ENCODE data around the gene LITAFD. TPM values are rescaled to one million over a fixed set of nuclear protein-coding genes. Genes with fewer than 3 reads are reported as not detected.
"Not testable (repeated sequence)": the region's sequence is repeated elsewhere in the genome, so short reads cannot be mapped to it uniquely, and the experiment has no call there.

The LITAFD gene
- polyA plus RNA-seq (ENCODE audit: insufficient read length in 3 of 3): under 1 TPM in 1 of 3 donors, not detected in 2; 0.36 TPM
- long read RNA-seq, donor 1: 0 reads
- long read RNA-seq, donor 2: 0 reads
- long read RNA-seq, donor 3: 0 reads
- long read RNA-seq, donor 4: 0 reads
- long read RNA-seq, donor 5: 0 reads
- long read RNA-seq, donor 6: 0 reads
- long read RNA-seq, donor 7: 0 reads
- long read RNA-seq, donor 8: 0 reads
- long read RNA-seq, donor 9: 0 reads
- long read RNA-seq, donor 10: 0 reads
- long read RNA-seq, donor 11: 0 reads
- long read RNA-seq, donor 12: 0 reads
- long read RNA-seq, donor 13: 0 reads
- long read RNA-seq, donor 14: 0 reads
- long read RNA-seq, donor 15: 0 reads
- long read RNA-seq, donor 16: 0 reads

GRCh38 chr16:8882041-8882617 lies at the start of gene LITAFD:
Gene LITAFD (plus strand): TSS chr16:8882351. CDS start chr16:8884356, 2,005 bp downstream.
- DNase-seq: no peak

- DNase-seq: no peak
Measured at GRCh38 chr16:8832717-8833105, 49.4 kb upstream of the LITAFD start.

GRCh38 chr16:8836797-8837196 lies 45.4 kb upstream of the LITAFD start:
- DNase-seq: not testable (repeated sequence)

GRCh38 chr16:8837594-8837993 lies 44.6 kb upstream of the LITAFD start:
- DNase-seq: not testable (repeated sequence)

- not testable (repeated sequence) for DNase-seq
Measured at GRCh38 chr16:8842016-8842415, 40.1 kb upstream of the LITAFD start.

- not testable (repeated sequence) for DNase-seq
Measured at GRCh38 chr16:8843296-8843695, 38.9 kb upstream of the LITAFD start.

- no peak for DNase-seq
Measured at GRCh38 chr16:8845699-8846298, 36.4 kb upstream of the LITAFD start.

- DNase-seq: no peak
Measured at GRCh38 chr16:8846401-8846932, 35.7 kb upstream of the LITAFD start.

- DNase-seq: no peak
Measured at GRCh38 chr16:8847145-8847544, 35.0 kb upstream of the LITAFD start.

- DNase-seq: no peak
Measured at GRCh38 chr16:8847623-8848022, 34.5 kb upstream of the LITAFD start.

- DNase-seq: no peak
Measured at GRCh38 chr16:8848231-8848938, 33.8 kb upstream of the LITAFD start.

GRCh38 chr16:8848939-8849391 lies 33.2 kb upstream of the LITAFD start:
- DNase-seq: no peak

GRCh38 chr16:8849411-8850011 lies 32.6 kb upstream of the LITAFD start:
- no peak for DNase-seq

GRCh38 chr16:8850279-8850885 lies 31.8 kb upstream of the LITAFD start:
- no peak for DNase-seq

- no peak for DNase-seq
Measured at GRCh38 chr16:8851761-8852403, 30.3 kb upstream of the LITAFD start.

- DNase-seq: no peak
Measured at GRCh38 chr16:8852534-8852933, 29.6 kb upstream of the LITAFD start.

GRCh38 chr16:8853150-8853549 lies 29.0 kb upstream of the LITAFD start:
- DNase-seq: no peak

GRCh38 chr16:8853611-8854010 lies 28.5 kb upstream of the LITAFD start:
- no peak for DNase-seq

GRCh38 chr16:8854298-8854948 lies 27.7 kb upstream of the LITAFD start:
- no peak for DNase-seq
